Non-pigmented ciliary epithelial cell (primary cell): ENCODE data around the gene SDF4.

Experiments
- DNase-seq: peaks from one replicate; pipeline ENCODE4 v3.0.0-alpha.2; 2010; ENCODE audit warnings: low read depth

The SDF4 gene

GRCh38 chr1:1231400-1232207, at the start of gene SDF4:
TSS of gene SDF4 (minus strand) at chr1:1232001. CDS start at chr1:1228772, 3,229 bp downstream.
- DNase-seq, result peak; percentile 63

GRCh38 chr1:1280782-1281481, 49.1 kb upstream of the SDF4 start:
- DNase-seq, result no peak

GRCh38 chr1:1279028-1279427, 47.2 kb upstream of the SDF4 start:
- no peak for DNase-seq

GRCh38 chr1:1278620-1279019, 46.8 kb upstream of the SDF4 start:
- no peak for DNase-seq

GRCh38 chr1:1275836-1276235, 44.0 kb upstream of the SDF4 start:
- DNase-seq, result no peak

- DNase-seq, result no peak
Measured at GRCh38 chr1:1274931-1275431, 43.2 kb upstream of the SDF4 start.

- no peak for DNase-seq
Measured at GRCh38 chr1:1274299-1274930, 42.6 kb upstream of the SDF4 start.

- DNase-seq, result peak; percentile 48
Measured at GRCh38 chr1:1273512-1274298, 41.9 kb upstream of the SDF4 start, which contains the start of gene UBE2J2. TSS of gene UBE2J2 (minus strand) at chr1:1273854. CDS start at chr1:1267992, 5,862 bp downstream.

- DNase-seq, result no peak
Measured at GRCh38 chr1:1273209-1273511, 41.4 kb upstream of the SDF4 start.

GRCh38 chr1:1272341-1273208, 40.8 kb upstream of the SDF4 start:
- no peak for DNase-seq

- DNase-seq, result no peak
Measured at GRCh38 chr1:1270813-1271212, 39.0 kb upstream of the SDF4 start.

- DNase-seq, result no peak
Measured at GRCh38 chr1:1268284-1268682, 36.5 kb upstream of the SDF4 start.

GRCh38 chr1:1267488-1268283, 35.9 kb upstream of the SDF4 start:
- DNase-seq, result no peak

GRCh38 chr1:1264868-1265272, 33.1 kb upstream of the SDF4 start:
- DNase-seq, result peak; percentile 95

GRCh38 chr1:1264026-1264425, 32.2 kb upstream of the SDF4 start:
- no peak for DNase-seq

- DNase-seq, result no peak
Measured at GRCh38 chr1:1262758-1263157, 31.0 kb upstream of the SDF4 start.

GRCh38 chr1:1262071-1262470, 30.3 kb upstream of the SDF4 start:
- no peak for DNase-seq

GRCh38 chr1:1260843-1261560, 29.2 kb upstream of the SDF4 start:
- no peak for DNase-seq

- DNase-seq, result no peak
Measured at GRCh38 chr1:1259951-1260600, 28.3 kb upstream of the SDF4 start.
